Transverse colon (tissue), 4 donors: ENCODE data around the gene SCARF1.

Experiments used
- CTCF ChIP-seq, 5 experiments: fragments of 200-600 bp in 3 of 5; fragments of 450-650 bp in 2 of 5; sonication (generic) in 3 of 5; IDR thresholded peaks; 1 replicate in 2 of 5; 2 replicates in 3 of 5; pipeline ENCODE4 v1.5.1; 2016 to 2017; ENCODE audit warnings: antibody characterized with exemption in 5 of 5, inconsistent platforms in 3 of 5, mild to moderate bottlenecking in 2 of 5, moderate library complexity in 1 of 5
- POLR2A ChIP-seq: fragments of 450-650 bp; IDR thresholded peaks from one replicate; pipeline ENCODE4 v1.6.1; 2016; ENCODE audit warnings: antibody characterized with exemption, mild to moderate bottlenecking, moderate library complexity
- POLR2AphosphoS5 ChIP-seq, 3 donors: sonication (generic); formaldehyde crosslinking; IDR thresholded peaks; one replicate each; pipeline ENCODE4 v1.6.1; 2016; ENCODE audit warnings: antibody characterized with exemption in 3 of 3

DNA sequence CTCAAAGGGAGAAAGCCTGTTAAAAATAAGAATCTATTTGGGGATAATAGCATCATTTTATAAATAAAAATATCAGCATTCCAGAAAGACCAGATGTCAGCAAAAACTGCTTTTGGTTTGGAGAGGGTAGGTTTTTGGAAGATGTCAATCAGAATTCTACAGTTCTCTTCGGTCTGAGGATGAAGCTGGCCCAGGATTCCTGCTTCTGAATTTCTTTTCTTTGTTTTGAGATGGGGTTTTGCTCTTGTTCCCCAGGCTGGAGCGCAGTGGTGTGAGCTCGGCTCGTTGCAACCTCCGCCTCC lies 52.0 kb downstream of the SCARF1 start:
- TF ChIP-seq CTCF (IDR thresholded peaks at IDR 0.05) (no peak), POLR2A (no peak), POLR2AphosphoS5 (IDR thresholded peaks at IDR 0.05) (no peak)
